Keratinocyte (primary cell): ENCODE data around the gene RNF4. TPM values are rescaled to one million over a fixed set of nuclear protein-coding genes. Genes with fewer than 3 reads are reported as not detected.
A peak's percentile ranks its signal among the peaks of the same experiment; 100 is the strongest.

Source experiments
- DNase-seq: peaks from one replicate; pipeline ENCODE4 v3.0.0-alpha.2; 2011; ENCODE audit warnings: low read depth, missing footprints, low spot score
- FAIRE-seq: peaks from 2 replicates; lab custom pipeline; 2011; peaks lifted over from hg19 to GRCh38; lab: Jason Lieb, UNC
- H2AFZ ChIP-seq: 2 replicates; pipeline ENCODE4 v1.6.0; 2012; ENCODE audit warnings: low read length, control low read depth, inconsistent platforms; ENCODE audit not compliant: control insufficient read depth
- H3K27ac ChIP-seq: 2 replicates; pipeline ENCODE4 v1.5.1; 2011; ENCODE audit warnings: low read length; ENCODE audit not compliant: control insufficient read depth, insufficient read depth
- H3K27me3 ChIP-seq: 3 replicates; pipeline ENCODE4 v1.6.0; 2011; ENCODE audit warnings: low read length; ENCODE audit not compliant: control insufficient read depth, insufficient read depth; ENCODE audit errors: extremely low read depth
- H3K36me3 ChIP-seq, 2 experiments: 2 replicates in 1 of 2; 3 replicates in 1 of 2; pipeline ENCODE4 v1.5.1; 2011; ENCODE audit warnings: low read length in 2 of 2, mild to moderate bottlenecking in 1 of 2; ENCODE audit not compliant: control insufficient read depth in 2 of 2, insufficient read depth in 2 of 2; ENCODE audit errors: extremely low read depth in 1 of 2
- H3K4me1 ChIP-seq: 3 replicates; pipeline ENCODE4 v1.5.1; 2011; ENCODE audit warnings: low read length; ENCODE audit not compliant: control insufficient read depth, insufficient read depth; ENCODE audit errors: extremely low read depth
- H3K4me2 ChIP-seq: 3 replicates; pipeline ENCODE4 v1.6.0; 2011; ENCODE audit warnings: low read depth, low read length; ENCODE audit not compliant: control insufficient read depth, insufficient read depth; ENCODE audit errors: extremely low read depth
- H3K4me3 ChIP-seq, 3 experiments: fragments of 200-600 bp in 1 of 3; sonication (generic) in 1 of 3; 2 replicates in 2 of 3; 3 replicates in 1 of 3; pipeline ENCODE4 v1.5.1; 2011 to 2016; ENCODE audit warnings: low read length in 3 of 3, mild to moderate bottlenecking in 3 of 3, control low read depth in 2 of 3, inconsistent platforms in 1 of 3, low read depth in 1 of 3, mixed read lengths in 1 of 3, mixed run types in 1 of 3, moderate library complexity in 1 of 3; ENCODE audit not compliant: control insufficient read depth in 2 of 3, insufficient read depth in 2 of 3; ENCODE audit errors: extremely low read depth in 1 of 3
- H3K79me2 ChIP-seq: 2 replicates; pipeline ENCODE4 v1.6.0; 2012; ENCODE audit warnings: low read length; ENCODE audit not compliant: control insufficient read depth, insufficient read depth
- H3K9ac ChIP-seq: 3 replicates; pipeline ENCODE4 v1.6.0; 2011; ENCODE audit warnings: low read length; ENCODE audit not compliant: control insufficient read depth, insufficient read depth; ENCODE audit errors: extremely low read depth
- H3K9me1 ChIP-seq: 3 replicates; pipeline ENCODE4 v1.6.0; 2011; ENCODE audit warnings: low read length; ENCODE audit not compliant: control insufficient read depth, insufficient read depth; ENCODE audit errors: extremely low read depth
- H3K9me3 ChIP-seq: 2 replicates; pipeline ENCODE4 v1.5.1; 2012; ENCODE audit warnings: low read depth, low read length; ENCODE audit not compliant: control insufficient read depth
- H4K20me1 ChIP-seq: 3 replicates; pipeline ENCODE4 v1.6.0; 2011; ENCODE audit warnings: low read length; ENCODE audit not compliant: control insufficient read depth, insufficient read depth; ENCODE audit errors: extremely low read depth
- CTCF ChIP-seq, 3 experiments: IDR thresholded peaks in 1 of 3; conservative IDR thresholded peaks in 1 of 3; optimal IDR thresholded peaks in 1 of 3; 2 replicates in 2 of 3; 3 replicates in 1 of 3; pipeline versions ENCODE3 to v1.5.1; 2011; ENCODE audit warnings: low read length in 3 of 3, mild to moderate bottlenecking in 3 of 3, moderate library complexity in 2 of 3, control low read depth in 1 of 3, inconsistent platforms in 1 of 3; ENCODE audit not compliant: insufficient read depth in 2 of 3; ENCODE audit errors: extremely low read depth in 1 of 3
- EZH2 ChIP-seq: IDR thresholded peaks from one replicate; pipeline ENCODE4 v1.6.1; 2012; ENCODE audit warnings: inconsistent platforms, mild to moderate bottlenecking, low read length, moderate library complexity
- dilution Hi-C: fragments of 300-500 bp; cut with MboI; formaldehyde crosslinking; loops from one replicate; pipeline ENCODE4 v1.7.0; 2020; ENCODE audit warnings: low sequenced_read_pairs; ENCODE audit not compliant: extremely low pct_ligation_motif_present
- polyA plus RNA-seq, 5 experiments: library from polyadenylated mRNA; depleted of rRNA in 3 of 5; stranded (reverse) in 3 of 5; stranded (forward) in 1 of 5; unstranded in 1 of 5; fragments of >200 nt; gene quantifications; 1 replicate in 1 of 5; 2 replicates in 3 of 5; 3 replicates in 1 of 5; pipeline versions ENCODE4 v1.2.1 to v1.2.3, GENCODE V29; 2011 to 2012; ENCODE audit warnings: missing spikeins in 2 of 5, low read depth in 1 of 5, low replicate concordance in 1 of 5

The RNF4 gene
- polyA plus RNA-seq, 1 donor (not counting 4 experiments of a cell fraction or from before 2014, with no cell fraction given), result 63.6 TPM

GRCh38 chr4:2535376-2536192 lies 66.7 kb downstream of the RNF4 start:
- Histone ChIP-seq H2AFZ (peak overlapping the region; percentile 72), H3K9ac (peak overlapping the region; percentile 94)
- DNase-seq, result no peak

DNA sequence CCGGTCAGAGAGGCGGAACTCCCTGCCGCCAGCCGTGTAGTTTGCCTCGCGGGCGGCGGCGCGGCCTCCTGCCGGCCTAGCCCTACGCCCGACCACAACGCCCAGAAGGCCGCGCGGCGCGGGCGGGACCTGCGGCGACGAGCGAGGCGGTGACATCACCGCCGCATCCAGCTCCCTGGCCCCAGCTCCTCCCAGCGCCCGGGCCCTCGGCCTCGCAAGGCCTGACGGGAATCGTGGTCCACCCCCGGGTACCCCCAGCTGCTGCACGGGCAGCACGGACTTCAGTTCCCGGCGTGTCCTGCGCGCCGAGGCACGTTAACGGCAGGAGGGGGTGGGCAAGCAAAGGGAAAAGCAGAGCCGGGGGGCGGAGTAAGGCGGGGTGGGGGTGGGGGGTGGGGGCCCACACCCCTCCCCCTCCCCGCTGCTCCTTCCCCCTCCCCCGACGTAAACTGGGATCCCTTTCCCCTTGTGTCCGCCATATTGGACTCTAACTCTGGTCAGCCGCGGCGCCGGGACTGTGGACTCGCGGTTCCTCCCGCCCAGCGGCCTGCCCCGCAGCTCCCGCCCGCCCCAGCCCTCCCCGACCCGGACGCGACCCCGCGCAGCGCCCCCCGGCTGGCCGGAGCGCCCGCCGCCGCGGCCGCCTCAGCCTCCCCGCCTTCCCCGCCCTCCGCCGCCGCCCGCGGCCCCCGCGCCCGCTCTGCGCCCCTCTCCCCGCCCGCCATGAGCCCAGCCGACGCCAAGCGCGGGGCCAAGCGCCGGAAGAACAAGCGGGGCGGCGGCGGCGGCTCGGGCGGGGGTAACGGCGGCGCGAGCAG lies 67.5 kb downstream of the RNF4 start, which contains the start of gene FAM193A:
TSS of gene FAM193A (plus strand) at position 455 of the 818 bp plus-strand sequence. CDS start at position 724, 269 bp downstream.
- peaks cover 43% of the 10 kb centered on the region for H3K79me2 ChIP-seq
- peaks cover 0 to 1% of the 10 kb centered on the region in 2 experiments for H3K36me3 ChIP-seq
- peak within 1 kb of the TSS; percentile 94 for H3K9ac ChIP-seq
- H3K9me3 ChIP-seq, result no peaks in the 10 kb centered on the region
- no peak for FAIRE-seq
- H3K27ac ChIP-seq, result peak within 1 kb of the TSS; percentile 86
- H3K4me2 ChIP-seq, result peak within 1 kb of the TSS; percentile 96
- no peaks in the 10 kb centered on the region for H3K27me3 ChIP-seq
- TF ChIP-seq CTCF (optimal IDR thresholded peaks at IDR 0.05 in 1 of 3, IDR thresholded peaks at IDR 0.05 in 1 of 3, conservative IDR thresholded peaks at IDR 0.05 in 1 of 3; ENCODE audit: extremely low read depth in 1 of 3, insufficient read depth in 2 of 3, low read length in 3 of 3) (no peak), EZH2 (no peak)
- H2AFZ ChIP-seq, result peak within 1 kb of the TSS; percentile 72
- H4K20me1 ChIP-seq, result no peaks in the 10 kb centered on the region
- dilution Hi-C loops, result no loop called here
- H3K4me3 ChIP-seq, result peak within 1 kb of the TSS; percentile 75 to 82 (median 78)
- DNase-seq, result peak; percentile 89
- no peaks in the 10 kb centered on the region for H3K9me1 ChIP-seq
- peaks cover 6% of the 10 kb centered on the region for H3K4me1 ChIP-seq

More at GRCh38 chr4:2535376-2536192, 66.7 kb downstream of the RNF4 start:
- TF ChIP-seq EZH2, result no peak
- peak in 1 of 3 experiments; percentile 18 for TF ChIP-seq CTCF (optimal IDR thresholded peaks at IDR 0.05 in 1 of 3, IDR thresholded peaks at IDR 0.05 in 1 of 3, conservative IDR thresholded peaks at IDR 0.05 in 1 of 3; ENCODE audit: extremely low read depth in 1 of 3, insufficient read depth in 2 of 3, low read length in 3 of 3)
- H3K79me2 ChIP-seq, result peaks cover 36% of the 10 kb centered on the region
- H3K27me3 ChIP-seq, result no peaks in the 10 kb centered on the region
- no peaks in the 10 kb centered on the region for H3K9me1 ChIP-seq
- FAIRE-seq, result no peak
- H3K27ac ChIP-seq, result peak overlapping the region; percentile 86
- no peaks in the 10 kb centered on the region for H3K9me3 ChIP-seq
- peaks cover 6% of the 10 kb centered on the region for H3K4me1 ChIP-seq
- H3K4me2 ChIP-seq, result peak overlapping the region; percentile 79
- H3K36me3 ChIP-seq, result peaks cover 0 to 1% of the 10 kb centered on the region in 2 experiments
- no peaks in the 10 kb centered on the region for H4K20me1 ChIP-seq
- dilution Hi-C loops, result no loop called here
- H3K4me3 ChIP-seq, result peak overlapping the region; percentile 75 to 82 (median 78)
